Activated T-helper 1 cell treated with anti-CD3 and anti-CD28 coated beads, Interleukin-12 subunit alpha, Interleukin-12 subunit beta, Interleukin-2, Interleukin-4 antibody, amounts not matched to agents 30 ng/mL and 10 ng/mL and 1 ng/mL, durations not matched to agents 14 hours and 24 hours and 36 hours (primary cell): ENCODE results near the gene SLC16A13. TPM values are rescaled to one million over a fixed set of nuclear protein-coding genes. Genes with fewer than 3 reads are reported as not detected.

Experiments
- DNase-seq: peaks from one replicate; pipeline ENCODE4 v3.0.0; 2021; ENCODE audit warnings: low spot score
- H3K27ac Mint-ChIP-seq: one replicate; pipeline ENCODE4 v1.8.0; 2021; ENCODE audit warnings: mild to moderate bottlenecking, mixed read lengths
- H3K27me3 Mint-ChIP-seq: one replicate; pipeline ENCODE4 v1.8.0; 2022; ENCODE audit warnings: mild to moderate bottlenecking, moderate library complexity, mixed read lengths; ENCODE audit not compliant: insufficient read depth
- H3K36me3 Mint-ChIP-seq: one replicate; pipeline ENCODE4 v1.8.0; 2021; ENCODE audit warnings: low read depth, mixed read lengths
- H3K4me1 Mint-ChIP-seq: one replicate; pipeline ENCODE4 v1.8.0; 2021; ENCODE audit warnings: low read depth, mixed read lengths
- H3K4me3 Mint-ChIP-seq: one replicate; pipeline ENCODE4 v1.8.0; 2021; ENCODE audit warnings: mild to moderate bottlenecking, moderate library complexity, mixed read lengths
- H3K9me3 Mint-ChIP-seq: one replicate; pipeline ENCODE4 v1.8.0; 2021; ENCODE audit warnings: mixed read lengths
- intact Hi-C: fragments of 100-400 bp; cut with micrococcal nuclease; formaldehyde crosslinking; loops from one replicate; pipeline ENCODE4 v1.15.1; 2024
- total RNA-seq: library from RNA; stranded (reverse); gene quantifications from 2 replicates; pipeline ENCODE4 v1.2.3, GENCODE V29; 2022

Gene SLC16A13
- total RNA-seq, 1 donor from 2014 or later: 14.8 TPM

- no peaks in the 10 kb centered on the region for H3K36me3 Mint-ChIP-seq
- DNase-seq: no peak
- H3K27ac Mint-ChIP-seq: no peak overlapping the region
- peaks cover 10% of the 10 kb centered on the region for H3K4me1 Mint-ChIP-seq
- intact Hi-C loops: no loop called here
- H3K4me3 Mint-ChIP-seq: no peak overlapping the region
- peaks cover 13% of the 10 kb centered on the region for H3K27me3 Mint-ChIP-seq
- H3K9me3 Mint-ChIP-seq: peaks cover 13% of the 10 kb centered on the region
These were observed 28.4 kb downstream of the SLC16A13 start for GRCh38 chr17:7064261-7064660.

- DNase-seq: no peak
- no peaks in the 10 kb centered on the region for H3K4me1 Mint-ChIP-seq
- H3K9me3 Mint-ChIP-seq: peaks cover 13% of the 10 kb centered on the region
- H3K36me3 Mint-ChIP-seq: no peaks in the 10 kb centered on the region
- intact Hi-C loops: no loop called here
- H3K4me3 Mint-ChIP-seq: no peak overlapping the region
- H3K27ac Mint-ChIP-seq: no peak overlapping the region
- H3K27me3 Mint-ChIP-seq: peaks cover 13% of the 10 kb centered on the region
These were observed 31.4 kb downstream of the SLC16A13 start for GRCh38 chr17:7067198-7067597.

DNA sequence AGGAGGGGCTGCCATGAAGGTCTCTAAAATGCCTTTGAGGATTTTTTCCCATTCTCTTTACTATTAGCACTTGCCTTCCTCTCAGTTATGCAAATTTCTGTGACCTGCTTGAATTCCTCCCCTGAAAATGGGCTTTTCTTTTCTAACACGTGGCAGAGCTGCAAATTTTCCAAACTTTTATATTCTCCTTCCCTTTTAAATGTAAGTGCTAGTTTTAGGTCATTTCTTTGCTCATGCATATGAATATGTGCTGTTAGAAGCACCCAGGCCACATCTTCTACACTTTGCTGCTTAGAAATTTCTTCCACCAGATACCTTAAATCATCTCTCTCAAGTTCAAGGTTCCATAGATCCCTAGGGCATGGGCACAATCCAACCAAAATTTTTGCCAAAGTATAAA, 32.5 kb downstream of the SLC16A13 start:
- H3K36me3 Mint-ChIP-seq: no peaks in the 10 kb centered on the region
- no peak overlapping the region for H3K4me3 Mint-ChIP-seq
- no peak overlapping the region for H3K27ac Mint-ChIP-seq
- peaks cover 13% of the 10 kb centered on the region for H3K9me3 Mint-ChIP-seq
- intact Hi-C loops: no loop called here
- no peaks in the 10 kb centered on the region for H3K4me1 Mint-ChIP-seq
- DNase-seq: no peak
- H3K27me3 Mint-ChIP-seq: peaks cover 15% of the 10 kb centered on the region

- Mint-ChIP-seq H3K27ac (no peak overlapping the region), H3K27me3 (peaks cover 15% of the 10 kb centered on the region), H3K4me3 (no peak overlapping the region), H3K36me3 (no peaks in the 10 kb centered on the region), H3K9me3 (peaks cover 13% of the 10 kb centered on the region), H3K4me1 (no peaks in the 10 kb centered on the region)
- intact Hi-C loops: no loop called here
- no peak for DNase-seq
These were observed 34.9 kb downstream of the SLC16A13 start for GRCh38 chr17:7070712-7071111.

GRCh38 chr17:7072406-7072805, 36.6 kb downstream of the SLC16A13 start:
- intact Hi-C loops: no loop called here
- H3K9me3 Mint-ChIP-seq: peaks cover 13% of the 10 kb centered on the region
- DNase-seq: no peak
- no peaks in the 10 kb centered on the region for H3K4me1 Mint-ChIP-seq
- H3K27ac Mint-ChIP-seq: no peak overlapping the region
- no peak overlapping the region for H3K4me3 Mint-ChIP-seq
- H3K27me3 Mint-ChIP-seq: peaks cover 10% of the 10 kb centered on the region
- no peaks in the 10 kb centered on the region for H3K36me3 Mint-ChIP-seq

GRCh38 chr17:7074931-7075330, 39.1 kb downstream of the SLC16A13 start:
- DNase-seq: no peak
- H3K4me1 Mint-ChIP-seq: no peaks in the 10 kb centered on the region
- H3K27ac Mint-ChIP-seq: no peak overlapping the region
- H3K9me3 Mint-ChIP-seq: no peaks in the 10 kb centered on the region
- no peaks in the 10 kb centered on the region for H3K36me3 Mint-ChIP-seq
- no peak overlapping the region for H3K4me3 Mint-ChIP-seq
- H3K27me3 Mint-ChIP-seq: peaks cover 8% of the 10 kb centered on the region
- intact Hi-C loops: no loop called here

- peaks cover 8% of the 10 kb centered on the region for H3K27me3 Mint-ChIP-seq
- peaks cover 17% of the 10 kb centered on the region for H3K4me1 Mint-ChIP-seq
These were observed 42.2 kb downstream of the SLC16A13 start for GRCh38 chr17:7077911-7078546.

DNA sequence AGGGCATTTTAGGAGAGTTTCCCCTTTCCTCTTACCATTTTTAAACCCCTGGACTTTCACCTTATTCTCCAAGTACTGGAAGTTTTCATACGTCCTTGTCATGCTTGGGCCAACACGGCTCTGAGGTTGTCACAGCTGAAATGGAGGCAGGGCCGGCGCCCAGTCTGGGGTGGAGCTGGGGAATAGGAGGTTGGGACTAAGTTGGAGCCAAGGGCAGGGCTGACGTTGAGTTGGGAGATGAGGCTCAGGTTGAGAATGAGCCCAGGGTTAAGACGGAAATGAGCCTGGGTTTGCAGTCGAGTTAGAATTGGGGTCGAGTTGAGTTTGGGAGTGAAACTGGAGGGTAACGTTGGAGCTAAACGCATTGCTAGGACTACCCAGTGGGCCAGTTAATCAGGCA, 42.9 kb downstream of the SLC16A13 start:
- H3K4me1 Mint-ChIP-seq: peaks cover 22% of the 10 kb centered on the region
- H3K9me3 Mint-ChIP-seq: no peaks in the 10 kb centered on the region
- H3K27me3 Mint-ChIP-seq: peaks cover 11% of the 10 kb centered on the region
- intact Hi-C loops: no loop called here
- DNase-seq: no peak
- H3K36me3 Mint-ChIP-seq: no peaks in the 10 kb centered on the region
- no peak overlapping the region for H3K4me3 Mint-ChIP-seq
- H3K27ac Mint-ChIP-seq: no peak overlapping the region

More at GRCh38 chr17:7077911-7078546, 42.2 kb downstream of the SLC16A13 start:
- no peak overlapping the region for H3K4me3 Mint-ChIP-seq
- no peaks in the 10 kb centered on the region for H3K9me3 Mint-ChIP-seq
- DNase-seq: no peak
- H3K27ac Mint-ChIP-seq: no peak overlapping the region
- intact Hi-C loops: no loop called here
- no peaks in the 10 kb centered on the region for H3K36me3 Mint-ChIP-seq

- Mint-ChIP-seq H3K27me3 (peaks cover 20% of the 10 kb centered on the region), H3K4me3 (no peak within 1 kb of the TSS), H3K36me3 (no peaks in the 10 kb centered on the region), H3K9me3 (no peaks in the 10 kb centered on the region), H3K27ac (no peak within 1 kb of the TSS), H3K4me1 (peaks cover 23% of the 10 kb centered on the region)
- intact Hi-C loops: no loop called here
- no peak for DNase-seq
These were observed 44.0 kb downstream of the SLC16A13 start, which contains the start of gene CLEC10A for GRCh38 chr17:7079581-7080455. Gene CLEC10A (minus strand): TSS chr17:7080251. CDS start chr17:7078812, 1,439 bp downstream.

GRCh38 chr17:7080456-7081041, 44.7 kb downstream of the SLC16A13 start:
- no peak for DNase-seq
- intact Hi-C loops: no loop called here
- Mint-ChIP-seq H3K4me1 (peaks cover 23% of the 10 kb centered on the region), H3K4me3 (no peak overlapping the region), H3K27ac (no peak overlapping the region), H3K9me3 (no peaks in the 10 kb centered on the region), H3K36me3 (no peaks in the 10 kb centered on the region), H3K27me3 (peaks cover 21% of the 10 kb centered on the region)

- Mint-ChIP-seq H3K9me3 (no peaks in the 10 kb centered on the region), H3K27ac (no peak overlapping the region), H3K27me3 (peaks cover 21% of the 10 kb centered on the region), H3K4me3 (no peak overlapping the region), H3K36me3 (no peaks in the 10 kb centered on the region), H3K4me1 (peaks cover 23% of the 10 kb centered on the region)
- intact Hi-C loops: no loop called here
- peak; percentile 31 for DNase-seq
These were observed 45.7 kb downstream of the SLC16A13 start for GRCh38 chr17:7081341-7082062.

DNA sequence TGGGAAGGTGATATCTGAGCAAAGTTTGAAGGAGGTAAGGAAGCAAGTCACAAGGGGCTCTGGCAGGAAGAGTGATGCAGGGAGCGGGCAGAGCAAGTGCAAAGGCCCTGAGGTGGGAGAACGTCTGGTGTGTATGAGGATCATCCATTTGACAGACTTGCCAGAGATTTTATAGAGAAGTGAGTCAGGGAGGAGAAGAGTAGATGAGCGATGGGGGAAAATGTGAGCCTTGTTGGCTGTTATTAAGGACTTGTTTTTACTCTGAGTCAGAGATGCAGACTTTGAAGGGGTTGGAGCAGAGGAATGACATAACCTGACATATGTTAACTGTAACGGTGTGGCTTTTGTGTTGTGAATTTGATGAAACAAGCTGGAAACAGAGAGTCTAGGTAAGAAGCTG, 47.8 kb downstream of the SLC16A13 start:
- H3K4me3 Mint-ChIP-seq: no peak overlapping the region
- H3K9me3 Mint-ChIP-seq: no peaks in the 10 kb centered on the region
- peaks cover 23% of the 10 kb centered on the region for H3K4me1 Mint-ChIP-seq
- intact Hi-C loops: no loop called here
- H3K27me3 Mint-ChIP-seq: peaks cover 24% of the 10 kb centered on the region
- H3K36me3 Mint-ChIP-seq: no peaks in the 10 kb centered on the region
- H3K27ac Mint-ChIP-seq: no peak overlapping the region
- DNase-seq: no peak
